ENCODE measurements around the gene SHISA9. TPM values are rescaled to one million over a fixed set of nuclear protein-coding genes. Genes with fewer than 3 reads are reported as not detected.

Gene SHISA9
- total and polyA plus RNA-seq, 8 donors = 0.03 to 0.21 (median 0.10) TPM; not detected in 2

- H3K4me1 ChIP-seq = no peaks in the 10 kb centered on the region
- H3K4me3 ChIP-seq = no peak overlapping the region
- H3K36me3 ChIP-seq = no peaks in the 10 kb centered on the region
- no peak overlapping the region for H3K27ac ChIP-seq
- H3K9me3 ChIP-seq = peaks cover 0 to 8% of the 10 kb centered on the region in 2 donors
- TF ChIP-seq CTCF (IDR thresholded peaks at IDR 0.05) = no peak
- DNase-seq (no peak), ATAC-seq (no peak)
- H3K27me3 ChIP-seq = no peaks in the 10 kb centered on the region
- intact Hi-C loops (cut with DNase I) = no loop called here
Observed at GRCh38 chr16:13123991-13124390, 222.6 kb downstream of the SHISA9 start.

GRCh38 chr16:13127144-13127543, 225.7 kb downstream of the SHISA9 start:
- no peaks in the 10 kb centered on the region for H3K36me3 ChIP-seq
- H3K9me3 ChIP-seq = peaks cover 0 to 8% of the 10 kb centered on the region in 2 donors
- no peak overlapping the region for H3K4me3 ChIP-seq
- ATAC-seq = no peak
- H3K4me1 ChIP-seq = no peaks in the 10 kb centered on the region
- no peak for DNase-seq
- intact Hi-C loops (cut with DNase I) = no loop called here
- no peaks in the 10 kb centered on the region for H3K27me3 ChIP-seq
- no peak overlapping the region for H3K27ac ChIP-seq
- TF ChIP-seq CTCF (IDR thresholded peaks at IDR 0.05) = no peak

- TF ChIP-seq CTCF (IDR thresholded peaks at IDR 0.05) = no peak
Observed at GRCh38 chr16:13130586-13130985, 229.2 kb downstream of the SHISA9 start.

GRCh38 chr16:13134836-13135235, 233.4 kb downstream of the SHISA9 start:
- Histone ChIP-seq H3K4me1 (no peaks in the 10 kb centered on the region), H3K27me3 (no peaks in the 10 kb centered on the region), H3K9me3 (peaks cover 0 to 2% of the 10 kb centered on the region in 2 donors), H3K27ac (no peak overlapping the region), H3K36me3 (no peaks in the 10 kb centered on the region), H3K4me3 (no peak overlapping the region)
- TF ChIP-seq CTCF (IDR thresholded peaks at IDR 0.05) = no peak
- ATAC-seq = no peak
- intact Hi-C loops (cut with DNase I) = no loop called here
- no peak for DNase-seq

More at GRCh38 chr16:13130586-13130985, 229.2 kb downstream of the SHISA9 start:
- H3K4me1 ChIP-seq = no peaks in the 10 kb centered on the region
- intact Hi-C loops (cut with DNase I) = no loop called here
- peaks cover 0 to 7% of the 10 kb centered on the region in 2 donors for H3K9me3 ChIP-seq
- DNase-seq (no peak), ATAC-seq (no peak)
- no peak overlapping the region for H3K4me3 ChIP-seq
- H3K27me3 ChIP-seq = no peaks in the 10 kb centered on the region
- no peaks in the 10 kb centered on the region for H3K36me3 ChIP-seq
- no peak overlapping the region for H3K27ac ChIP-seq

- H3K27ac ChIP-seq = no peak overlapping the region
- no peak overlapping the region for H3K4me3 ChIP-seq
- DNase-seq = no peak
- no peaks in the 10 kb centered on the region for H3K36me3 ChIP-seq
- no peaks in the 10 kb centered on the region for H3K27me3 ChIP-seq
- no peak for ATAC-seq
- H3K4me1 ChIP-seq = no peaks in the 10 kb centered on the region
- no peak for TF ChIP-seq CTCF (IDR thresholded peaks at IDR 0.05)
- H3K9me3 ChIP-seq = peaks cover 0 to 2% of the 10 kb centered on the region in 2 donors
- intact Hi-C loops (cut with DNase I) = no loop called here
Observed at GRCh38 chr16:13136901-13137300, 235.5 kb downstream of the SHISA9 start.

All from left lung (tissue), 10 donors.